Measurements from ENCODE around the gene PIK3C2B. TPM values are rescaled to one million over a fixed set of nuclear protein-coding genes. Genes with fewer than 3 reads are reported as not detected.
A peak's percentile ranks its signal among the peaks of the same experiment; 100 is the strongest.

Gene PIK3C2B
- total RNA-seq, 1 experiment from 2014 or later = 35.3 TPM

GRCh38 chr1:204477036-204477740 lies 17.4 kb downstream of the PIK3C2B start:
- Histone ChIP-seq H3K9ac (ENCODE audit: low read length) (no peak overlapping the region), H3K79me2 (ENCODE audit: low read length) (peaks cover 25% of the 10 kb centered on the region; the same call in 1 of the 2 replicates), H3K9me2 (replicated peaks; ENCODE audit: low read length) (no peaks in the 10 kb centered on the region), H3K27ac (ENCODE audit: low read length) (no peak overlapping the region), H4K20me1 (ENCODE audit: low read length) (peaks cover 15% of the 10 kb centered on the region; the same call in 1 of the 2 replicates), H3K27me3 (ENCODE audit: low read length) (no peaks in the 10 kb centered on the region), H3F3A (ENCODE audit: low read length, unreplicated experiment) (no peaks in the 10 kb centered on the region), H2AFZ (ENCODE audit: low read length) (no peak overlapping the region), H3K4me2 (ENCODE audit: low read length) (no peak overlapping the region), H3K4me1 (ENCODE audit: insufficient read depth, low read length) (peaks cover 14% of the 10 kb centered on the region), H3K9me3 (ENCODE audit: low read length) (no peaks in the 10 kb centered on the region), H3K4me3 (ENCODE audit: low read length) (no peak overlapping the region), H3K36me3 (ENCODE audit: low read depth, low read length) (0 out of 2 replicates have a peak, but pooled peaks cover 4% of the 10 kb centered on the region)
- intact Hi-C loops (cut with micrococcal nuclease) = no loop called here
- TF ChIP-seq EZH2phosphoT487 (IDR thresholded peaks at IDR 0.05; ENCODE audit: borderline replicate concordance, low read length) (no peak), CTCF (conservative IDR thresholded peaks at IDR 0.05; ENCODE audit: low read depth, low read length) (no peak), EZH2 (IDR thresholded peaks at IDR 0.05; ENCODE audit: low read length, unreplicated experiment) (no peak)
- CTCF ChIA-PET = no interaction called here
- no peak for ATAC-seq
- DNase-seq = no peak
- POLR2A ChIA-PET (ENCODE audit: unreplicated experiment) = no interaction called here
- BruUV-seq (replicated peaks) = no TSS peak

GRCh38 chr1:204476563-204476962 lies 18.0 kb downstream of the PIK3C2B start:
- intact Hi-C loops (cut with micrococcal nuclease) = no loop called here
- POLR2A ChIA-PET (ENCODE audit: unreplicated experiment) = no interaction called here
- Histone ChIP-seq H3K4me3 (ENCODE audit: low read length) (no peak overlapping the region), H3F3A (ENCODE audit: low read length, unreplicated experiment) (no peaks in the 10 kb centered on the region), H3K4me2 (ENCODE audit: low read length) (no peak overlapping the region), H2AFZ (ENCODE audit: low read length) (no peak overlapping the region), H3K9me2 (replicated peaks; ENCODE audit: low read length) (no peaks in the 10 kb centered on the region), H3K9me3 (ENCODE audit: low read length) (no peaks in the 10 kb centered on the region), H3K36me3 (ENCODE audit: low read depth, low read length) (0 out of 2 replicates have a peak, but pooled peaks cover 4% of the 10 kb centered on the region), H3K4me1 (ENCODE audit: insufficient read depth, low read length) (peaks cover 14% of the 10 kb centered on the region), H3K27me3 (ENCODE audit: low read length) (no peaks in the 10 kb centered on the region), H3K27ac (ENCODE audit: low read length) (no peak overlapping the region), H4K20me1 (ENCODE audit: low read length) (peaks cover 15% of the 10 kb centered on the region; the same call in 1 of the 2 replicates), H3K79me2 (ENCODE audit: low read length) (peaks cover 25% of the 10 kb centered on the region; the same call in 1 of the 2 replicates), H3K9ac (ENCODE audit: low read length) (no peak overlapping the region)
- DNase-seq (no peak), ATAC-seq (no peak)
- no TSS peak for BruUV-seq (replicated peaks)
- TF ChIP-seq EZH2 (IDR thresholded peaks at IDR 0.05; ENCODE audit: low read length, unreplicated experiment) (no peak), EZH2phosphoT487 (IDR thresholded peaks at IDR 0.05; ENCODE audit: borderline replicate concordance, low read length) (no peak), CTCF (conservative IDR thresholded peaks at IDR 0.05; ENCODE audit: low read depth, low read length) (peak; percentile 35)
- CTCF ChIA-PET = no interaction called here

All from PC-3 (cell line).